Measurements from ENCODE around the gene ASAP3.

The ASAP3 gene

GRCh38 chr1:23451441-23451840 lies 32.5 kb downstream of the ASAP3 start (continued):
- TF ChIP-seq ZNF654 (tag by site-specific recombination; IDR thresholded peaks at IDR 0.05; ENCODE audit: low read depth) (no peak), ZNF837 (tag by site-specific recombination; IDR thresholded peaks at IDR 0.05) (no peak), ZNF580 (tag by site-specific recombination; IDR thresholded peaks at IDR 0.05) (no peak), ZNF169 (tag by site-specific recombination; IDR thresholded peaks at IDR 0.05) (no peak), ZNF768 (tag by site-specific recombination; IDR thresholded peaks at IDR 0.05) (no peak), SP3 (tag by site-specific recombination; IDR thresholded peaks at IDR 0.05) (no peak), HOXD13 (CRISPR knock-in tag; IDR thresholded peaks at IDR 0.05; ENCODE audit: borderline replicate concordance) (no peak)

GRCh38 chr1:23450894-23451293 lies 33.1 kb downstream of the ASAP3 start:
- no peak overlapping the region for H3K27ac ChIP-seq (ENCODE audit: extremely low read depth, low read depth, low read length)
- no peaks in the 10 kb centered on the region for H3K4me1 ChIP-seq (ENCODE audit: control insufficient read depth, insufficient read depth, low read length)
- CTCF ChIA-PET = interaction anchor here (0.6 kb wide), 1 partner anchor 38 kb away, joined by 3 read pairs; no protein-coding TSS in a partner anchor
- no peak for TF ChIP-seq HOXD13 (CRISPR knock-in tag; IDR thresholded peaks at IDR 0.05; ENCODE audit: borderline replicate concordance)
- TF ChIP-seq ZNF768 (tag by site-specific recombination; IDR thresholded peaks at IDR 0.05) = 0 out of 2 replicates have a peak, but pooled peaks have one; percentile 44
- TF ChIP-seq ZNF18 (tag by site-specific recombination; IDR thresholded peaks at IDR 0.05) = no peak
- POLR2A ChIA-PET = interaction anchor here (0.6 kb wide), 1 partner anchor 107 kb away, joined by 5 read pairs; the partner anchor contains the start of gene HNRNPR
- H3K4me3 ChIP-seq (ENCODE audit: low read depth, low read length) = no peak overlapping the region
- no peaks in the 10 kb centered on the region for H3K9me3 ChIP-seq (ENCODE audit: control insufficient read depth, insufficient read depth, low read depth, low read length)
- peaks cover 0 to 50% of the 10 kb centered on the region in 2 experiments; a peak in 1 of 3 replicates for H3K36me3 ChIP-seq (ENCODE audit: control insufficient read depth in 2 of 2, insufficient read depth in 1 of 2, low read length in 2 of 2)

GRCh38 chr1:23449958-23450357 lies 34.0 kb downstream of the ASAP3 start:
- ChIA-PET POLR2A (no interaction called here), CTCF (interaction anchor here (1.0 kb wide), 1 partner anchor 28 kb away, joined by 3 read pairs; no protein-coding TSS in a partner anchor)
- Histone ChIP-seq H3K4me3 (ENCODE audit: low read depth, low read length) (no peak overlapping the region), H3K36me3 (ENCODE audit: control insufficient read depth in 2 of 2, insufficient read depth in 1 of 2, low read length in 2 of 2) (peaks cover 0 to 41% of the 10 kb centered on the region in 2 experiments; a peak in 1 of 3 replicates), H3K27ac (ENCODE audit: extremely low read depth, low read depth, low read length) (no peak overlapping the region), H3K9me3 (ENCODE audit: control insufficient read depth, insufficient read depth, low read depth, low read length) (no peaks in the 10 kb centered on the region), H3K4me1 (ENCODE audit: control insufficient read depth, insufficient read depth, low read length) (no peaks in the 10 kb centered on the region)
- TF ChIP-seq ZNF2 (tag by site-specific recombination; IDR thresholded peaks at IDR 0.05) (no peak), ZNF433 (tag by site-specific recombination; IDR thresholded peaks at IDR 0.05; ENCODE audit: low read depth) (no peak), ZNF239 (tag by site-specific recombination; IDR thresholded peaks at IDR 0.05) (no peak), ZNF692 (tag by site-specific recombination; IDR thresholded peaks at IDR 0.05) (peak; percentile 22; the same call in 1 of the 2 replicates), GLIS1 (tag by site-specific recombination; IDR thresholded peaks at IDR 0.05) (peak; percentile 67), ZNF473 (tag by site-specific recombination; IDR thresholded peaks at IDR 0.05) (no peak), ZBTB6 (tag by site-specific recombination; IDR thresholded peaks at IDR 0.05) (peak; percentile 36; the same call in 1 of the 2 replicates), CTCF (tag by site-specific recombination; IDR thresholded peaks at IDR 0.05) (no peak), ZNF174 (tag by site-specific recombination; IDR thresholded peaks at IDR 0.05) (no peak)
